GM18498 (cell line): ENCODE measurements around the gene ATAD5.
"Not testable (repeated sequence)": the region's sequence is repeated elsewhere in the genome, so short reads cannot be mapped to it uniquely, and the experiment has no call there.

Experiments used
- ATAC-seq: cut with Tn5 transposase; IDR thresholded peaks from one replicate; pipeline ENCODE4 v1.9.1; 2021; ENCODE audit warnings: mild to moderate bottlenecking, moderate library complexity; ENCODE audit not compliant: unreplicated experiment

The ATAD5 gene, protein sequence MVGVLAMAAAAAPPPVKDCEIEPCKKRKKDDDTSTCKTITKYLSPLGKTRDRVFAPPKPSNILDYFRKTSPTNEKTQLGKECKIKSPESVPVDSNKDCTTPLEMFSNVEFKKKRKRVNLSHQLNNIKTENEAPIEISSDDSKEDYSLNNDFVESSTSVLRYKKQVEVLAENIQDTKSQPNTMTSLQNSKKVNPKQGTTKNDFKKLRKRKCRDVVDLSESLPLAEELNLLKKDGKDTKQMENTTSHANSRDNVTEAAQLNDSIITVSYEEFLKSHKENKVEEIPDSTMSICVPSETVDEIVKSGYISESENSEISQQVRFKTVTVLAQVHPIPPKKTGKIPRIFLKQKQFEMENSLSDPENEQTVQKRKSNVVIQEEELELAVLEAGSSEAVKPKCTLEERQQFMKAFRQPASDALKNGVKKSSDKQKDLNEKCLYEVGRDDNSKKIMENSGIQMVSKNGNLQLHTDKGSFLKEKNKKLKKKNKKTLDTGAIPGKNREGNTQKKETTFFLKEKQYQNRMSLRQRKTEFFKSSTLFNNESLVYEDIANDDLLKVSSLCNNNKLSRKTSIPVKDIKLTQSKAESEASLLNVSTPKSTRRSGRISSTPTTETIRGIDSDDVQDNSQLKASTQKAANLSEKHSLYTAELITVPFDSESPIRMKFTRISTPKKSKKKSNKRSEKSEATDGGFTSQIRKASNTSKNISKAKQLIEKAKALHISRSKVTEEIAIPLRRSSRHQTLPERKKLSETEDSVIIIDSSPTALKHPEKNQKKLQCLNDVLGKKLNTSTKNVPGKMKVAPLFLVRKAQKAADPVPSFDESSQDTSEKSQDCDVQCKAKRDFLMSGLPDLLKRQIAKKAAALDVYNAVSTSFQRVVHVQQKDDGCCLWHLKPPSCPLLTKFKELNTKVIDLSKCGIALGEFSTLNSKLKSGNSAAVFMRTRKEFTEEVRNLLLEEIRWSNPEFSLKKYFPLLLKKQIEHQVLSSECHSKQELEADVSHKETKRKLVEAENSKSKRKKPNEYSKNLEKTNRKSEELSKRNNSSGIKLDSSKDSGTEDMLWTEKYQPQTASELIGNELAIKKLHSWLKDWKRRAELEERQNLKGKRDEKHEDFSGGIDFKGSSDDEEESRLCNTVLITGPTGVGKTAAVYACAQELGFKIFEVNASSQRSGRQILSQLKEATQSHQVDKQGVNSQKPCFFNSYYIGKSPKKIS (N-terminal part only)

GRCh38 chr17:30831663-30832437 lies at the start of gene ATAD5:
ATAD5 (plus strand) TSS chr17:30831966; CDS start chr17:30832348, 382 bp downstream.
- ATAC-seq = no peak

DNA sequence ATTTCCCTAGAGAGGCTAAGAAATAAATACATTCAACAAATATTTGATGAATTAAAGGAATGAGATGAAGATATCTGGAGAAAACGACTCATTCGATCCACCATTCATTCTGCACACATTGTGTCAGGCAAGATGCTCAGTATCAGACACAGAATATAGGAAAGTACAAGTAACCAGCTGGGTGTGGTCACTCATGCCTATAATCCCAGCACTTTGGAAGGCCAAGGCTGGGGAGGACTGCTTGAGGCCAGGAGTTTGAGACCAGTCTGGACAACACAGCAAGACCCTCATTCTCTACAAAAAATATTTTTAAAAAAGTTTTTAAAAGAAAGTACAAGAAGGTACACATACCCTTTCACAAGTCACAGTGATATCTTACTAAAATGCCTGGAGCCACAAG lies 49.6 kb upstream of the ATAD5 start:
- no peak for ATAC-seq

- ATAC-seq = no peak
These were observed 42.8 kb upstream of the ATAD5 start for GRCh38 chr17:30788918-30789317.

DNA sequence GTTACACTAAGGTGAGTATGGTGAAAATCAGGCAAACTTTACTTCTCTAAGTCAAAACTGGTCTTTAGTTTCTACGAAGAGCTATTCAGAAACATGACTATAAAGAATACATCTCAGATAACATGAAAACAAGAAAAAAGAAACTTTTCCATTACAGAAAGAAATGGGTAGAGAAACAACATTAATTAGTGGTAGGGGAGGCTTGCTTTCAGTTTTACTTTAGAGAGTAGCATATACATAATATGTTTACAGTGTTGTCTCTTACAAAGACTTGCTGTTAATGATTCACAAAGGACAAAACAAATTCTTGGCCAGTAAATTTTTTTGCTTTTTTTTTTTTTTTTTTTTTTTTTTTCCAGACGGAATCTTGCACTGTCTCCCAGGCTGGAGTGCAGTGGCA lies 41.5 kb upstream of the ATAD5 start:
- ATAC-seq = no peak

GRCh38 chr17:30793282-30793977 lies 38.3 kb upstream of the ATAD5 start:
- ATAC-seq = no peak

DNA sequence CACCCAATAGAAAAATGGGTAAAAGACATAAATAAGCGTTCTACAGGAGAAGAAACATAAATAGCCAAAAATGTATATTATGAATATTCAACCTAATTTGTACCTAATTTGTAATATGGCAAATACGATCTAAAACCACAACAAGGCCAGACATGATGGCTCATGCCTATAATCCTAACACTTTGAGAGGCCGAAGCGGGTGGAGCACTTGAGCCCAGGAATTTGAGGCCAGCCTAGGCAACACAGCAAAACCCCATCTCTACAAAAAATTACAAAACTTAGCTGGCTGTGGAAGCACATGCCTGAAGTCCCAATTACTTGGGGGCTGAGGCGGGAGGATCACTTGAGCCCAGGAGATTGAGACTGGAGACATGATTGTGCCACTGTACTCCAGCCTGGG lies 37.4 kb upstream of the ATAD5 start:
- ATAC-seq = no peak

- no peak for ATAC-seq
These were observed 35.8 kb upstream of the ATAD5 start for GRCh38 chr17:30796016-30796415.

DNA sequence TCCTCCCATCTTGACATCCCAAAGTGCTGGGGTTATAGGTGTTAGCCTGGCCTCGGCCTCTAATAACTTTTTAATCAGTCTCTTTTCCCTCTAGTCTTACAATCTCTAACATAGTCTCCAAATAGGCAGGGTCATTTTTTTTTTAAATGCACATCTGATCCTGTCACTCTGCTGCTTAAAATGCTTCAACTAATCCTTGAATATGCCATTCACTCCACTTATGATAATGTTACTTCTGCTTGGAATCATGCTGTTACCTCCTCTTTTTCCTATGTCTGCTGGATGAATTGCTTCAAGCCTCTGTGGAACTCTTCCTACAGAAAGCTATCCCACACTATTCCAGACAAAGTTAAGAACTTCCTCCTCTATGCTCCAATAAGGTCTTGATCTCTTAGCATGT lies 30.1 kb upstream of the ATAD5 start:
- ATAC-seq = no peak

- no peak for ATAC-seq
These were observed 25.8 kb upstream of the ATAD5 start for GRCh38 chr17:30805944-30806456.

DNA sequence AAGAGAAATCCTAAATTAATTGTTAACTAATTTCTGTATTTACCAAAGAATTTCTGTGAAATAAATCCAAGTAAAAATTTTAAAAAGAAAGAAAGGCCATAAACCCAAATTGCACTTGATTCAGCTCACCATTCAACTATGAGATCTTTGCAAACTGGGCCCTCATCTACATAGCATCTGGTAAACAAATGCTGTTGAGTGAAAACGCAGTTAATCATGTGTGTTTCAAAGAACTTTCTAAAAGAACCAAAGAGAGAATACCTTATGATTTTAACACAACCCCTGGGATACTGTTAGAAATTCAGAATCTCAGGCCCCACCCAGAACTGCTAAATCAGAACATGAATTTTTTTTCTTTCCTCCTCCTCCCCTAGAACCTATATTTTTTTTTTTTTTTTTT lies 23.9 kb upstream of the ATAD5 start:
- ATAC-seq = no peak

DNA sequence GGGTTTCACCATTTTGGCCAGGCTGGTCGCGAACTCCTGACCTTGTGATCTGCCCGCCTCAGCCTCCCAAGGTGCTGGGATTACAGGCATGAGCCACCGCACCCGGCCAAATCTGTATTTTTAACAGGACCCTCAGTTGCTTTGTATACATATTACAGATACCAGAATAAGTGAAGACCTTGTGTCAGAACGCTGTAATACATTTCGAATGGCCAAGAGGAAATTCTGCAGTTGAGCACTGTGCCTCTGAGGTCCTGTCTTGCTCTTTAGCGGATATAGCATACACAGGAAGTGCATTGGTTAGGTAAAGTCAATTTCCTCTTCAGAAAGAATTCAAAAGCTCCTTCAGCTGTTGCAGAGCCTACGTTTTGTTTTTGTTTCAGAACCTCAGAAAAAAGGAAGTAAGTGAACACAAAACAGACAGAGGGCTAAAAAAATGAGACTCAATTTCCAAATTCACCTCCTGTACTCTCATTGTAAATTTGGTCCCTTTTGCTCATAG lies 22.9 kb upstream of the ATAD5 start:
- peak; percentile 74 for ATAC-seq

GRCh38 chr17:30809867-30810266 lies 21.9 kb upstream of the ATAD5 start:
- ATAC-seq = no peak

- ATAC-seq = no peak
These were observed 19.3 kb upstream of the ATAD5 start for GRCh38 chr17:30812218-30813177.

DNA sequence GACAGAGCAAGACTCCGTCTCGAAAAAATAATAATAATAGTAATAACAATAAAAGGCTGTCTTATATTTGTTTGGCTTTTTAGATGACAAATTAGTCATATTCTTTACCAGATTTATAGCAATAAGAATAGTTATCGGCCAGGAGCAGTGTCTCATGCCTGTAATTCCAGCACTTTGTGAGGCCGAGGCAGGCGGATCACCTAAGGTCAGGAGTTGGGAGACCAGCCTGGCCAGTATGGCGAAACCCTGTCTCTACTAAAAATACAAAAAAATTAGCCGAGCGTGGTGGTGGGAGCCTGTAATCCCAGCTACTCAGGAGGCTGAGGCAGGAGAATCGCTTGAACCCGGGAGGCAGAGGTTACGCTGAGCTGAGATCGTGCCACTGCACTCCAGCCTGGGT lies 17.5 kb upstream of the ATAD5 start:
- not testable (repeated sequence) for ATAC-seq

- ATAC-seq = not testable (repeated sequence)
These were observed 16.9 kb upstream of the ATAD5 start for GRCh38 chr17:30814860-30815259.

- no peak for ATAC-seq
These were observed 15.6 kb upstream of the ATAD5 start for GRCh38 chr17:30816165-30816564.

- no peak for ATAC-seq
These were observed 11.6 kb upstream of the ATAD5 start for GRCh38 chr17:30819971-30820705.
